ENCODE results near the gene EFHC1. TPM values are rescaled to one million over a fixed set of nuclear protein-coding genes. Genes with fewer than 3 reads are reported as not detected.
"Not testable (repeated sequence)": the region's sequence is repeated elsewhere in the genome, so short reads cannot be mapped to it uniquely, and the experiment has no call there.

Gene EFHC1, protein sequence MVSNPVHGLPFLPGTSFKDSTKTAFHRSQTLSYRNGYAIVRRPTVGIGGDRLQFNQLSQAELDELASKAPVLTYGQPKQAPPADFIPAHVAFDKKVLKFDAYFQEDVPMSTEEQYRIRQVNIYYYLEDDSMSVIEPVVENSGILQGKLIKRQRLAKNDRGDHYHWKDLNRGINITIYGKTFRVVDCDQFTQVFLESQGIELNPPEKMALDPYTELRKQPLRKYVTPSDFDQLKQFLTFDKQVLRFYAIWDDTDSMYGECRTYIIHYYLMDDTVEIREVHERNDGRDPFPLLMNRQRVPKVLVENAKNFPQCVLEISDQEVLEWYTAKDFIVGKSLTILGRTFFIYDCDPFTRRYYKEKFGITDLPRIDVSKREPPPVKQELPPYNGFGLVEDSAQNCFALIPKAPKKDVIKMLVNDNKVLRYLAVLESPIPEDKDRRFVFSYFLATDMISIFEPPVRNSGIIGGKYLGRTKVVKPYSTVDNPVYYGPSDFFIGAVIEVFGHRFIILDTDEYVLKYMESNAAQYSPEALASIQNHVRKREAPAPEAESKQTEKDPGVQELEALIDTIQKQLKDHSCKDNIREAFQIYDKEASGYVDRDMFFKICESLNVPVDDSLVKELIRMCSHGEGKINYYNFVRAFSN
- total RNA-seq: 0.67 and 1.6 TPM in 2 replicates

DNA sequence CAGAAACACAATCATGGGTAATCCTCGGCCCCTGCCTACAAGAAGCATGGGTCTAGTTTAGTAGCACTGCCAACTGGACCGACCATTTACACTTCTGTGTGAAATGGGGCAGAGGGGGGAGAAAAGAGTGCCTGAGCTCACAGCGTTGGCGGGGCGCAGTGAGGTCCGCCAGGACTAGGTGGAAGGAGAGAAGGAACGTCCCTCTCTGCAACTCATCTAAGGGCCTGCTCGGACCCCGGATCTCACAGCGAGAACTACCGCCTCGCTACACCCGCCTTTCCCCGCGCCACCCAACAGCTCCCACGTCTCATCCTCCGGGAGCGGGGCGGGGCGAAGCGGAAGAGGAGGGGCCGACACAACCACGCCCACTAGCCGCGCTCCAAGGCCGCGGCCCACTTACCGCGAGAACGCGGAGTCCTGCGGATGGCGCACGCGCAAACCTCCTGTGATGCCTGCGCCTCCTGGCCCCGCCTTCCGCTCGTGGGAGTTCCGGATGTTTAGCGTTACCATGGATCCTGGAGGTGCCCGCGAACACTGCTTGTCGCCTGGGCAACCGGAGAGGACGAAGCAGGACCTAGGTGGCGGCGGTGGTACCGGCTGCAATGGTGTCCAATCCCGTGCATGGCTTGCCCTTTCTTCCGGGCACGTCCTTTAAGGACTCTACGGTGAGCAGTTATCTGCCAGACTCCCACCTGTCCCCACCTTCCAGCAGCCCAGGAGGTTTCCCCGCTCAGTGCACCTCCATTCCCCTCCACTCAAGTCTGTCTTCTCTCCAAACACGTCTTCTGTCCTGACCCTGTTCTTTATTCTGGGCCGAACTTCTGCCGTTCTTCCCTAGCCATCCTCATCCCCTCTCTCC, at the start of gene EFHC1:
Gene EFHC1, plus strand, starts transcription at position 534 of the 859 bp plus-strand sequence. Its CDS starts 69 bp downstream, at position 603.
- peaks cover 5% of the 10 kb centered on the region for H3K27me3 Mint-ChIP-seq (ENCODE audit: low read depth)
- peak; percentile 97 for DNase-seq (ENCODE audit: low spot score)
- no peaks in the 10 kb centered on the region for H3K9me3 Mint-ChIP-seq
- no peaks in the 10 kb centered on the region for H3K36me3 Mint-ChIP-seq (ENCODE audit: low read depth)
- no peak within 1 kb of the TSS for H3K27ac Mint-ChIP-seq
- intact Hi-C loops (cut with micrococcal nuclease): loop anchor here (1.0 to 2.0 kb wide), 5 partner anchors 21 to 644 kb away; partner anchors contain the start of gene GSTA4
- H3K4me1 Mint-ChIP-seq (ENCODE audit: low read depth): peaks cover 20% of the 10 kb centered on the region
- H3K4me3 Mint-ChIP-seq (ENCODE audit: low read depth): no peak within 1 kb of the TSS

GRCh38 chr6:52371656-52372191, 48.4 kb upstream of the EFHC1 start:
- Mint-ChIP-seq H3K4me1 (ENCODE audit: low read depth) (peaks cover 19% of the 10 kb centered on the region), H3K36me3 (ENCODE audit: low read depth) (peaks cover 57% of the 10 kb centered on the region), H3K4me3 (ENCODE audit: low read depth) (no peak overlapping the region), H3K27me3 (ENCODE audit: low read depth) (no peaks in the 10 kb centered on the region), H3K9me3 (peaks cover 9% of the 10 kb centered on the region), H3K27ac (no peak overlapping the region)
- DNase-seq (ENCODE audit: low spot score): no peak
- intact Hi-C loops (cut with micrococcal nuclease): no loop called here

DNA sequence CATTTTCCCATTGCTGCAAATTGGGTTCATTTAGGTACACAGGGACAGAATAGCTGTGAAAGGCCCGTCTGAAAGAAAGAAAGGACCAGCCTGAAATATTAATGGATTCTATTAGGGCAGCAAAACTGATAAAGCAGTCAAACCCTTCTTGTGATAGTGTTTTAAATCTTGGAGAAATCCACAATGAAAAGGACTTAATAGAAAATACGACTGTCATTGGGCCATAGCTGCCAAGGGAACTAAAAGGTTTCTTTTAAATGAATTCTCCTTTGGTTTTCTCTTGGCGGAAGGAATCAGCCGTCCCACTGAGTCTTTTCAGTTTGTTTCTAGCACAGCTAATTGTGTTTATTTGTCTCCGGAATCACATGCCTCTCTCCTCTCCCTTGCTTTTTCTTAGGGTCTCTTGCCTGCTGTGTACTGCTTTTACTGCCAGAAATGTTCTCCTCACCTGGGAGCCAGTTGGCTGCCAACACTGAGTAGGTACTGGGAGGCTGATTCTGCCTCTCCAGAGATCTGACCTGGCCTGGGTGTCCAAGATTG, 46.9 kb upstream of the EFHC1 start:
- intact Hi-C loops (cut with micrococcal nuclease): no loop called here
- Mint-ChIP-seq H3K9me3 (peaks cover 9% of the 10 kb centered on the region), H3K27ac (no peak overlapping the region), H3K4me3 (ENCODE audit: low read depth) (no peak overlapping the region), H3K4me1 (ENCODE audit: low read depth) (peaks cover 25% of the 10 kb centered on the region), H3K27me3 (ENCODE audit: low read depth) (no peaks in the 10 kb centered on the region), H3K36me3 (ENCODE audit: low read depth) (peaks cover 48% of the 10 kb centered on the region)
- no peak for DNase-seq (ENCODE audit: low spot score)

DNA sequence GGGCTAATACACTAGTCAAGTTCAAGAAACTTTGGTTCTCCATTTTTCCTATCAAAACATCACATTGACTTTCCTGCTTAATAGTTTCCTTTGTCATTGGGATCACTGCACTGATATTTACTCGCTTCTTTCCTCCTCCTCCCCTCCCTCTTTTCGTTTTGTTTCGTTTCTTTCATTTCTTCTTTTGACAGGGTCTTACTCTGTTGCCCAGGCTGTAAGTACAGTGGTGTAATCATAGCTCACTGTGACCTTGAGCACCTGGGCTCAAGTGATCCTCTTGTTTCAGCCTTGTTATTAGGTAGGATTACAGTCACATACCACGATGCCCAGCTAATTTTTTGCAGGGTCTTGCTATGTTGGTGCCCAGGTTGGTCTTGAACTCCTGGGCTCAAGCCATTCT, 45.9 kb upstream of the EFHC1 start:
- H3K27ac Mint-ChIP-seq: no peak overlapping the region
- intact Hi-C loops (cut with micrococcal nuclease): no loop called here
- peaks cover 45% of the 10 kb centered on the region for H3K36me3 Mint-ChIP-seq (ENCODE audit: low read depth)
- peaks cover 25% of the 10 kb centered on the region for H3K4me1 Mint-ChIP-seq (ENCODE audit: low read depth)
- no peaks in the 10 kb centered on the region for H3K27me3 Mint-ChIP-seq (ENCODE audit: low read depth)
- no peak overlapping the region for H3K4me3 Mint-ChIP-seq (ENCODE audit: low read depth)
- peaks cover 9% of the 10 kb centered on the region for H3K9me3 Mint-ChIP-seq
- no peak for DNase-seq (ENCODE audit: low spot score)

GRCh38 chr6:52375780-52376556, 44.2 kb upstream of the EFHC1 start:
- Mint-ChIP-seq H3K27me3 (ENCODE audit: low read depth) (no peaks in the 10 kb centered on the region), H3K4me1 (ENCODE audit: low read depth) (peaks cover 35% of the 10 kb centered on the region), H3K27ac (no peak overlapping the region), H3K4me3 (ENCODE audit: low read depth) (no peak overlapping the region), H3K9me3 (peaks cover 9% of the 10 kb centered on the region), H3K36me3 (ENCODE audit: low read depth) (peaks cover 48% of the 10 kb centered on the region)
- DNase-seq (ENCODE audit: low spot score): no peak
- intact Hi-C loops (cut with micrococcal nuclease): loop anchor here (2.0 kb wide), 1 partner anchor 13 kb away; the partner anchor contains the start of gene PAQR8

- Mint-ChIP-seq H3K36me3 (ENCODE audit: low read depth) (peaks cover 52% of the 10 kb centered on the region), H3K4me3 (ENCODE audit: low read depth) (no peak overlapping the region), H3K27ac (no peak overlapping the region), H3K27me3 (ENCODE audit: low read depth) (no peaks in the 10 kb centered on the region), H3K4me1 (ENCODE audit: low read depth) (peaks cover 42% of the 10 kb centered on the region), H3K9me3 (peaks cover 9% of the 10 kb centered on the region)
- DNase-seq (ENCODE audit: low spot score): no peak
- intact Hi-C loops (cut with micrococcal nuclease): loop anchor here (2.0 kb wide), 1 partner anchor 14 kb away; the partner anchor contains the start of gene PAQR8
These were observed 43.4 kb upstream of the EFHC1 start for GRCh38 chr6:52376763-52377162.

DNA sequence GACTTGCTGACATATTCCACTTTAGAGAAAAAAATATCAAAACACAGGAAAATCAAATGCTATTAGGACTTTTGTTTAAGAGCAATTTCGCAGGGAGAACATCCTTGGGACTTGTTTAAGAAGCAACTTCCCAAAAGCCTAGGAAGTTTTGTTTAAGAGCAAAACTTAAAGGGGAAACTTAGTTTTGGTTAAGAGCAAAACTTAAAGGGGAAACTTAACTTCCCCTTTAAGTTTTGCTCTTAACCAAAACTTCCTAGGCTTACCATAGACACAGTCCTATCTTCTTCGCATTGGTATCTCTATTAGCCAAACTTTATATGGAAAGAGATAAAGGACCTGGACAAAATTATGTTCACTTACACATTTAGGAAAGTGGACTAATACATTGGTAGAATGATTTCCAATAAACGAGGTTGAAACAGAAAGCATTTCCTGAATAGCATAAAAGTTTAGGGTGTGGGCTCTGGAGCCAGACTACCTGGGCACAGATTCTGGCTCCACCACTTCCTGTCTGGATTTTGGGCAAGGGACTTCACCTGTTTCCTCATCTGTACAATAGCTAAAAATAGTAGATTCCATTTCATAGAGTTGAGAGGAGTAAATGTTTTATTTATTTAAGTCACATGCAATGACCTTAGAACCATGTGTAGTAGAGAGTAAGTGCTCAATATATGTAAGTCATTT, 42.5 kb upstream of the EFHC1 start:
- H3K4me3 Mint-ChIP-seq (ENCODE audit: low read depth): no peak overlapping the region
- H3K9me3 Mint-ChIP-seq: peaks cover 9% of the 10 kb centered on the region
- peaks cover 48% of the 10 kb centered on the region for H3K4me1 Mint-ChIP-seq (ENCODE audit: low read depth)
- no peaks in the 10 kb centered on the region for H3K27me3 Mint-ChIP-seq (ENCODE audit: low read depth)
- DNase-seq (ENCODE audit: low spot score): no peak
- H3K27ac Mint-ChIP-seq: no peak overlapping the region
- intact Hi-C loops (cut with micrococcal nuclease): loop anchor here (2.0 kb wide), 1 partner anchor 15 kb away; the partner anchor contains the start of gene PAQR8
- H3K36me3 Mint-ChIP-seq (ENCODE audit: low read depth): peaks cover 52% of the 10 kb centered on the region

DNA sequence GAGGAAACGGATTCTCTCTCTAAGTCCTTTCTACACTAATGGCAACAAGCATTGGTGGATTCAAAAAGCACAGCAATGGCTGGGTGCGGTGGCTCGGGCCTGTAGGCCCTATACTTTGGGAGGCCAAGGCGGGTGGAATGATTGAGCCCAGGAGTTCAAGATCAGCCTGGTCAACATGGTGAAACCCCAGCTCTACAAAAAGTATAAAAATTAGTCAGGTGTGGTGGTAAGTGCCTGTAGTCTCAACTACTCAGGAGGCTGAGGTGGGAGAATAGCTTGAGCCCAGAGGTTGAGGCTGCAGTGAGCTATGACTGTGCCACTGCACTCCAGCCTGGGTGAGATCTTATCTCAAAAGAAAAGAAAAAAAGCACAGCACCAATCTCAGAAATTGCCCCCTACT, 38.9 kb upstream of the EFHC1 start:
- Mint-ChIP-seq H3K27me3 (ENCODE audit: low read depth) (no peaks in the 10 kb centered on the region), H3K4me3 (ENCODE audit: low read depth) (no peak overlapping the region), H3K27ac (no peak overlapping the region), H3K4me1 (ENCODE audit: low read depth) (peaks cover 60% of the 10 kb centered on the region), H3K9me3 (peaks cover 10% of the 10 kb centered on the region), H3K36me3 (ENCODE audit: low read depth) (peaks cover 59% of the 10 kb centered on the region)
- intact Hi-C loops (cut with micrococcal nuclease): no loop called here
- DNase-seq (ENCODE audit: low spot score): no peak

- no peak for DNase-seq (ENCODE audit: low spot score)
- peaks cover 57% of the 10 kb centered on the region for H3K4me1 Mint-ChIP-seq (ENCODE audit: low read depth)
- peaks cover 10% of the 10 kb centered on the region for H3K9me3 Mint-ChIP-seq
- H3K27me3 Mint-ChIP-seq (ENCODE audit: low read depth): no peaks in the 10 kb centered on the region
- intact Hi-C loops (cut with micrococcal nuclease): no loop called here
- no peak overlapping the region for H3K27ac Mint-ChIP-seq
- H3K36me3 Mint-ChIP-seq (ENCODE audit: low read depth): peaks cover 64% of the 10 kb centered on the region
- H3K4me3 Mint-ChIP-seq (ENCODE audit: low read depth): no peak overlapping the region
These were observed 35.9 kb upstream of the EFHC1 start for GRCh38 chr6:52384145-52384766.

- no peaks in the 10 kb centered on the region for H3K27me3 Mint-ChIP-seq (ENCODE audit: low read depth)
- peaks cover 10% of the 10 kb centered on the region for H3K9me3 Mint-ChIP-seq
- no peak for DNase-seq (ENCODE audit: low spot score)
- no peak overlapping the region for H3K27ac Mint-ChIP-seq
- intact Hi-C loops (cut with micrococcal nuclease): no loop called here
- H3K36me3 Mint-ChIP-seq (ENCODE audit: low read depth): peaks cover 62% of the 10 kb centered on the region
- H3K4me3 Mint-ChIP-seq (ENCODE audit: low read depth): no peak overlapping the region
- peaks cover 62% of the 10 kb centered on the region for H3K4me1 Mint-ChIP-seq (ENCODE audit: low read depth)
These were observed 35.1 kb upstream of the EFHC1 start for GRCh38 chr6:52385074-52385473.

- peaks cover 40% of the 10 kb centered on the region for H3K36me3 Mint-ChIP-seq (ENCODE audit: low read depth)
- peaks cover 71% of the 10 kb centered on the region for H3K4me1 Mint-ChIP-seq (ENCODE audit: low read depth)
- H3K4me3 Mint-ChIP-seq (ENCODE audit: low read depth); H3K9me3 Mint-ChIP-seq; DNase-seq (ENCODE audit: low spot score); H3K27me3 Mint-ChIP-seq (ENCODE audit: low read depth); H3K27ac Mint-ChIP-seq; intact Hi-C loops (cut with micrococcal nuclease): not testable (repeated sequence)
These were observed 32.0 kb upstream of the EFHC1 start for GRCh38 chr6:52388119-52388518.
